HG02884 (cell line): ENCODE results near the gene LVRN.

ENCODE experiments used
- ATAC-seq: cut with Tn5 transposase; IDR thresholded peaks from one replicate; pipeline ENCODE4 v1.9.1; 2021; ENCODE audit warnings: mild to moderate bottlenecking, moderate library complexity; ENCODE audit not compliant: unreplicated experiment

The LVRN gene

DNA sequence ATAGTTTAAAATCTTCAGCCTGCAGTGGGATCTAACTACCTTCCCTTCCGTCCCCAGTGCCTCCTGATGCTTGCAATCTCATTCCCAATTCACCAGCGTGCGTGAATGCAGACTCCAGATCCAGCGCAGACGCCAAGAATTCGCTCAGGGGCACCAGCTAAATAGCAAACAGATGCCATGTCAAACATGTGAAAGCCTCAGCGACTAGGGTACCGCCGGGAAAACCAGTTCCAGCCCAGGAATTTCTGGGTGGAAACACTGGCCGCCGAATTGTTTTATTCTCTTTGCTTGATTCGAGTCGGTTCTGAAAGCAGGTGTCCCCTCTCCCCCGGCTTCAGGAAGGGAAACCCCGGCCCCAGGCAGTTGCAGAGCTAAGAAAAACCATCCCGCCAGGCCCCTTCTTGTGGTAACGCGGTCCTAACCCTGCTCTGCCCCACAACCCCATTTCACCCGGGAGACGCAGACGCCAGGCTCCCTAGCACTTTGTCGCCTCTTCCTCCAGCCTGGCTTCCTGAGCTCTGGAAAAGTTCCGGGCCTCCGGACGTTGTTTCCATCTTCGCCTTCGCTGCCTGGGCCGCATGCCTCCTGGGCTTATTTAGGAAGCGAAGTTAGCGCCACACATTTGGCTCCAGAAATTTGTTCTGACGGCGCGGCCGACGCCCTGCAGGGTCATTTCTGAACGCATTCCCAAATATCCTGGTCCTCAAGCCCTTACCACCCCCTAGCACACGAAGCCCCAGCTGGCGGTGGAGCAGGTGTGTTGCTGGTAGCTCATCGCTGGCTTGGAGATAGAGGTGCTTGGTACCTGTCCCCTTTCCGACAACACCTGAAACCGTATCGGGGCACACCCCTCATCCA is 665 bp upstream of the LVRN start:
- no peak for ATAC-seq

DNA sequence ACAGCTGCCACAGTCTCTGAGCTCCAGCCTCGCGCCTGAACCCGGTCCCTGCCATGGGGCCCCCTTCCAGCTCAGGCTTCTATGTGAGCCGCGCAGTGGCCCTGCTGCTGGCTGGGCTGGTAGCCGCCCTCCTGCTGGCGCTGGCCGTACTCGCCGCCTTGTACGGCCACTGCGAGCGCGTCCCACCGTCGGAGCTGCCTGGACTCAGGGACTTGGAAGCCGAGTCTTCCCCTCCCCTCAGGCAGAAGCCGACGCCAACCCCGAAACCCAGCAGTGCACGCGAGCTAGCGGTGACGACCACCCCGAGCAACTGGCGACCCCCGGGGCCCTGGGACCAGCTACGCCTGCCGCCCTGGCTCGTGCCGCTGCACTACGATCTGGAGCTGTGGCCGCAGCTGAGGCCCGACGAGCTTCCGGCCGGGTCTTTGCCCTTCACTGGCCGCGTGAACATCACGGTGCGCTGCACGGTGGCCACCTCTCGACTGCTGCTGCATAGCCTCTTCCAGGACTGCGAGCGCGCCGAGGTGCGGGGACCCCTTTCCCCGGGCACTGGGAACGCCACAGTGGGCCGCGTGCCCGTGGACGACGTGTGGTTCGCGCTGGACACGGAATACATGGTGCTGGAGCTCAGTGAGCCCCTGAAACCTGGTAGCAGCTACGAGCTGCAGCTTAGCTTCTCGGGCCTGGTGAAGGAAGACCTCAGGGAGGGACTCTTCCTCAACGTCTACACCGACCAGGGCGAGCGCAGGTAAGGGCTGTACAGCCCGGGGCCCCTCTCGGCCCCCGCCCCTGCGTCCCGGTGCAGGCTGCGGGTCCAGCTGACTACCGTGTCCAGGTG is 509 bp downstream of the LVRN start:
- no peak for ATAC-seq

DNA sequence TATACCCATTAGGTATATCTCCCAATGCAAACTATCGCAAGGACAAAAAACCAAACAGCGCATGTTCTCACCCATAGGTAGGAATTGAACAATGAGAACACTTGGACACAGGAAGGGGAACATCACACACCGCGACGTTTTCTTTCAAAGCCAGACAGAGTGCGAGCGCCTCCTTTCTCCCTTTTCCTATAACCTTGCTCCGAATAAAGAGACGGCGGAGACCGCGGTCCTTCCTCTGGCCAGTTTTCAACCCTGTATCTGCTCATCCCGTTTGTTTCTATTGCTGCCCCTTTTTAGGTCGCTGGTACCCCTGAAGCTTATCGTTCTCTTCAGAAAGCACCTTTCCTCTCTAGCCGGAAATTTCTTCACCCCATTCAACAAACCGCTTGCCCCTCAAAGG is 1.3 kb downstream of the LVRN start:
- ATAC-seq, result no peak

DNA sequence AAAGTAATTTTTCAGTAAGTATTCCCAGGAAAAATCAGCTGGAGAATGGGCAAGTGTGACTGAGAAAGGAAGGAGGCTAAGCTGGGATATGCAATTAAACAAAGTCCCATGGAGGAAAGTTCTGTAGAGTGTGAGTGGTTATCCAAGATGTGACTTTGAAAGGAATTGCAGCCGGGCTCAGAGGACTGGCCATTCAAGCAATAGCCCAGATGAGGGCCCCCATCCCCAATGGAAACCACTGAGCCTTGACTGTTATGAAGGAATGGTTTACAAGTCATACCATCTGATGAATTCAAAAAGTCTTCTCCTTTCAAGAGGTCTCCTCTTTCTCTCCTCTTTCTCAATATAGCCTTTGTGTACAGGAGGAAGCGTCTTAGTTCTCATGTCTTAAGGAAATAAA is 6.5 kb downstream of the LVRN start:
- no peak for ATAC-seq

DNA sequence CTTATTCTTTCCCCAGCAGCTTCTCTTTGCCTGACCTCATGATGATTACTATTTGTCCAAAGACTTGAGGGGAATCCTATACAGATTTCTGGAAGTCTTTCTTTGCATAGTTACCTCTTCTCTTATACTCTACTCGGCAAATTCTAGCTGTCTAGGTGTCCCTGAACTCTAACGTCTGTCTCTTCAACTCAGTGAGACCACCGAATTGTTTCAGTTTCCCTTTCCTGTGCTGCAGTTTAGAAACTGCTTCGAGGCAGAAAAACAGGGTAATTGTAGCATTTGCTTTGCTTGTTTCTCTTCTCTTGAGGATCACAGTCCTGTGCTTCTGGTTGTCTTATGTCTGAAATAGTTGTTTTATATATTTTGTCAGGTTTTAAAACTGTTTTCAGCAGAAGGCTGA is 14.8 kb downstream of the LVRN start:
- peak; percentile 63 for ATAC-seq

DNA sequence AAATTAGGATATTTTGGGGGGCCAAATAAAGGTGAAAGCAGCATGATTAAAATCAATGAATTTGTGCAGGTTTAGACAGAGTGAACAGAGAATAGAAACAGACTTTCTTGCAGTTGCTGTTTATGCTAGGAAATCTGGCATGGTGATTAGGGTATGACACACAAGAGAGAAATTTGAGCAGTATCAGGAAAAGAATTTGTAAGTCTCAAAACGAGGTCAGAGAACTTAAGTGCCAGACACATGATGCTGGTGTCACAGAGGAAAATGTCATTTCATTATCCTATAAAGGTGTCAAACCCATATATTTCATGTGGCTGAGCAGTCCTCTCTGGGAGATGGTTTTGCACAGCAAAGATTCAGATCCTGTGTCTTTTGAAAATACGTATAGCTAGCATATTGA is 15.7 kb downstream of the LVRN start:
- ATAC-seq, result no peak

DNA sequence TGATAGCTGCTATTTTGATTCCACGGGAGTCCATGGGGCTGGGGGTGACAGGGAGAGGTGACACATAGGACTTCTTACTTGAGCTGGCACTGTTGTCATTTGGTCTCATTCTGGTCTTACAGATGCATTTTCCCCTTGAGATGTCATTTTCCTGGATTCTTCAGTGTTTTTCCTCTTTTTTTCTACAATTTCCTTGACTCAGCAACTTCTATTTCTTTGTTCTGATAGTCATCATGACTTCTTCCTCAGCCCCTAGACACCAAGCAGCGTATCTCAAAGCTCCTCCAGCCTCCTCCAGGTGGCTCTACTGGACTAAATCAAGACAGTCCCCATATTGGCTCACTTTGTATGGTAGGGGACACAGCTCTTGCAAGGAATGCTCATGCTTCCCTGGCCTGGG is 16.5 kb downstream of the LVRN start:
- ATAC-seq, result no peak

DNA sequence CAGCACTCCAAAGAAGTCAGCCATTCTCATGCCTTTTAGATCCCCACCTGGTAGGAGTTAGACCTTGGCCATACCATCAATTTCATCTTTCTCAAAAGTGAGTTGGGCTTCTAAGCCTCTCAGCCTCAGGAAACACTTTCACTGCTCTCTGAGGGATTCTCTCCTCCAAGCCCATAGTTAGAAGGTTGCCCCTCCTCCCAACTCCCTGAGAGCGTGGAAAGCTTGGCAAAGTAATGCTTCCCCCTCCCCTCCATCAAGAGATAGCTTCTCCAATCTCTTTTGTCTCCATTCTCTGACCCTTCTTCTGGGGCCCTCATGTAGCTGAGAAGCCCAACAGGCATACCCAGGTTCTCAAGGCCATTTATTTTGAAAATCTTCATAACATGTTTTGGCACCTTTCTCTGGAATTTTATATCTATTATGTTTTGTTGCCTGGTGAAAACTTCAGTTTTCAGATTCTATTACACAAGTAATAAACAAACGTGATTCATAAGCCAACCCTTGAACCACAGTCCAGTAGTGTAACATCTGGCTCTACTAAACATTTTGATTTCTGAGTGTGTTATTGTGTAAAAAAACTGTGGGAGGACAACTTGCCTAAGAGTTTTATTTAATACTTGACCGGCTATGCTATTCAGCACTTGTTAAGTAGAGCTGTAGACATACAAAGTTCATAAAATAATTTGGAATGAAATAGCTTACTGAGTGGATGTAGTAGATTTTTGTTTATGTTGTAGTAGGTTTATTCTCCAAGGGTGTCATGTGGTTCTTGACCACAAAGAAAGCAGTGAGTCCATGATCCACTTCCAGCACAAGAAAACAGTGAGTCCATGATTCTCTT is 17.1 kb downstream of the LVRN start:
- no peak for ATAC-seq

DNA sequence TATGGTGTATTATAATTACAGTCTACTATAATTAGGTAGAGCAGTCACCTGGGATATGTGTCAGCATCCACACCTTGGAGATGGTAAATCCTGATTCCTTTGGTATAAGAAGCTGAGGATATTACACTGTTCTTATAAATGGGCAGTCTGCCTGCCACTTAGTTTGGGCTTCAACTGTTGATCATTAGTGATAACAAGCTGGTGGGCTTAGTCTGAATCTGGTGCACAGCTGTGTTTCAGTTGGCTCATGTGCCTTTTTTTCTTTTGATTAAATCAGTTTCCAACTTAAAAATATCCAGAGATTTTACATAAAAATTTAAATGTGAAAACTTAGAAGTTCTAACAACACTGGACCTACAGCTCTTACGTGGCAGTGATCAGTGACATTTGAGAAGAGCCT is 21.2 kb downstream of the LVRN start:
- no peak for ATAC-seq

DNA sequence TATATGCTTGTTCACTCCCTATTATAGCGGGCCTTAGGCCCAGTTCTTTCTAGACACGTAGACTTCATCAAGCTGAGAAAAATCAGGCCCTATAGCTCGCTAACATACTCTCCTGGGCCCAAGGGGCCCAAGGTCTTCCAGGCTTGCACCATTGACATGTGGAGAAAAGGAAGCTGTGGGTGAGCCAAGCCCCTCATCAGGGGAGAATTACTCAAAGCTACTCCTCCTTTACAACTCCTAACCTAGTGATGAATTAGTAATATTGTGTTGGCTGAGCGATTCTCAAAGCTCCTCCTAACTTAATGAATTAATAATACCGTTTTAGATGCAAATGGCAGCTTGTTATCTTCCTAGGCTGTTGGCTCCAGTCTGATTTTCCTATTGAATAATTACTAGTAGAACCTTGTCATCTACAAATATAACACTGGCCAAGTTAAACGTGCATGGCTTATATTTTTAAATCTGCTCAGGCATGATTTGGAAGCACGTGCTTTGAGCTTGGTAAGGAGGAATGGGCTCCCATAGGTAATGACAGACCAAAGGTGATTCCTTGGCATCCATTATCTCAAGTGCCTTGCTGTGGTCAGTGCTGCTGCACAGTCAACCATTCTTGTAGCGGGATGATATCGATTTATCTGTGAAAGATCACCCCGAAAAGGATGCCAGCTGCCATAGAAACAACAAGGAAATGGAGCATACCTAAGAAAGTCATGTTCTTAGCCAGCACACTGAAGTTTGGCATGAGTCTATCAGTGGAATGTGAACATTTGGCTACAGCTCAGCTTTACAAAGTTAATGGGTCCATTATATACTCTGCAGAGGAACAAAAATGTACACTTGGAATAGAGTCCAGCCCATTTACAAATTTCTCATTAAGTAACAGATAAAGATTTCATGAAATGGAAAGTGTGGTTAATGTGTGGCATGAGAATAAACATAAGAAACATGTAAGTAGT is 23.8 kb downstream of the LVRN start:
- ATAC-seq, result no peak

DNA sequence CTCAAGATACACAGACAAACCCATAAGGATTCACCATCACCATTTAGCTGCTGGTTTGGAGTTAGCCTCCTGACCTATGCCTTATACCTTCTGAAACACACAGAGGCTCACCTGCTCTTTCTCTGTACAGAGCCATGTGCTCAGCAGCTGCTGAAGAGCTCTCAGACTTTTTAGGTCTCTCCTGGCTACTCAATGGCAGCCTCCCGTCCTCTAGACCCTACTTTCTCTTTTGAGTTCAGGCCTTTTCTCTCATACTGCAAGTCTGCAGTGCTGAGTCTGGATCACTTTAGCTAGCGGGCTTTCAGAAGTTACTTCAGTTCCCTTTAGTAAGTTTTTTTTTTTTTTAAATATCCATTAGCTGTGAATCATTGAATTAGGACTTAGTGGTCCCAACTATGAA is 25.7 kb downstream of the LVRN start:
- no peak for ATAC-seq

DNA sequence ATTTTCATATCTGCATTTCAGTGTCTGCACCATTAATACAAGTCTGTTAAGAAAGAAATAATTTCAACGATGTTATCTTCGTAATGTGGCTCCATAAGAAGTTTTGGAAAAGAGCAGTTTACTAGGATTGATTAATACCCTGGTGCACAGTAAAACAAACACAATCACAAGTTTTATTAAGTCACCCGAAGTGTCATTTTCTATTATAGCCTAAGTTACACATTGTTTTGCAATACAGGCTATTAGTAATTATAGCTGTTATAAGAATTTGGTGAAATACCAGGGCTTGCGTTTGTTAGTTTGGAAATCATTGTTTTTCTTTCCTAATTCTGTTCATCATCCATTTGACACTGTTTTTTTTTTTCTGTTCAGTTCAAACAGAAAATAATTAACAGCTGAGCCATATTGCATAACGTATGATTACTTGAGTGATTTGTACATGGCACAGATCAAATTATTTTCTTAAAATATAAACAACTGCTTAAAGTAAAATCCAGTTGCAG is 30.6 kb downstream of the LVRN start:
- no peak for ATAC-seq

DNA sequence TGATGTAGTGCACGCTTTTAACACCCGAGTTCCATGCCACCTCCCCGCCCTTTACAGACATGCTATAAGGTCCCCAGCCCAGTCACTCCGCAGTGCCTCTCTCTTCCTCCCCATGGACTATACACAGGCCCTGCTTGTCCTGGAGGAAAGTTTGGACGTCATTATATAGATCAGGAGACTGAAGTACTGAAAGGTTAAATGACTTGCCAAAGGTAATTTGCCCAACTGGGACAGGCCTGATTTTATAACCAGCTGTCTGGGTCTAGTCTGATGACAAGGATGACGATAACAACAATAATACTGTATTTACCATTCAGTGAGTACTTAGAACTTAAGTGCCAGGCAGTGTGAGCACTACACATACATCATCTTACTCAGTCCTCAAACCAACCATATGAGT is 33.1 kb downstream of the LVRN start:
- no peak for ATAC-seq

DNA sequence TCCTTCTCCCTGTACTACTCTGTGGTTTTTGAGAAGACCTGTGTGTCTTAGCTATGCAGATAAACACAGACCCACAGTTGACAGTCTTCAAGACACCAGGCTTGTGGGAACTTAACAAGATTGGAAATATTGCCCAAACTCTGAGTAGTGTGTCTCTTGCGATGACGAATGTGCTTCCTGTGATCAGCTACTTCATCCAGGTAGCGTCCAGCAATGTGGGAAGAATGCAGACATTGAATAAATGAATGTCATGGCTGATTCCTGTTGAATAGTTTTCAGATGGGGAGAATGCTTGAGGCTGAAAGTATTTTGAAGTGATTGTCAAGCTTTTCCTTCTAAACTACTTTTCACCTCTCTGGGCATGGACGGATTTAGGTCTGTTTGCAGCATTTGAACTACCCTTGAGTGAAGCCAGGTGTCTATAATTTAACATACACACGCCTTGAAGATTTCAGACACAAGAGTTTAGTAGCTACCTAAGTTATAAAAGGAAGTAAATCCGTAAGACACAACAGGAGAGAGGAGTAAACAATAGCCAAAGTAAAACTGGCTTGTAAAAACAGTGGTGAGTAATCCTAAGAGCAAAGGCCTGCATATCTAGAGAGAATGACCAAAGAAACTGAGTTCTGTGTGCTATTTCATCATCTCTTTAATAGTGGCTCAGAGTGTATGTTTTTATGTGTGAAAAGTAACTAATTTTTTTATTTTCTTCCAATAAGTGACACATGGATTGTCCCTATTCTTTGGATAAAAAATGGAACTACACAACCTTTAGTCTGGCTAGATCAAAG is 40.0 kb downstream of the LVRN start:
- no peak for ATAC-seq

DNA sequence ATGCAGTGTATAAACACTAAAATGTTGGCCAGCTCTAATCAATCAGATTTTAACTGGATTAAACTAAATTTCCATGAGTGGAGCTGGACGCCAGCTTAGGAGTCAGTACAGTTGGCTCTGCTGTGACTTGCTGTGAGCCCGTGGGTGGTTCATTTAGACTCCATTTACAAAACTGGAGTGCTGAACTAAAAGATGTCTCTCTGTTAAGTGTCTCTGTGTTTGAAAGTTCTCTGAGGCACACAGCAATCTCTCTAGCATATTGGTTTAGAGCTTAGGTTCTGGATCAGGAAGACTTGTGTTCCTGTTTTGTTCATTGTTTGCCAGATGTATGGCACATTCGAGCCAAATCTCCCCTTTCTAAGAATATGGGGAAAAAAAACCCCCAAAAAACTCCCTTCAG is 42.0 kb downstream of the LVRN start:
- ATAC-seq, result no peak

DNA sequence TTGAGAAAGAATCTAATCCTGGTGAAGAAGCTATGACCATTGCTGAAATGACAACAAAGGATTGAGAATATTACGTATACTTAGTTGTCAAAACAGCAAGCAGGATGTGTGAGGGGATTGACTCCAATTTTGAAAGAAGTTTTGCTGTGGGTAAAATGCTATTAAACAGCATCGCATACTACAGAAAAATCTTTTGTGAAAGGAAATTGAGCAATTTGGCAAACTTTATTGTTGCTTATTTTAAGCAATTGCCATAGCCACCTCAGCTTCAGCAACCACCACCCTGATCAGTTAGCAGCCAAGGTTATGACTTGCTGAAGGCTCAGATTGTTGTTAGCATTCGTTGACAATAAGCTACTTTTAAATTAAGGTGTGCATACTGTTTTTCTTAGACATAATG is 47.5 kb downstream of the LVRN start:
- ATAC-seq, result no peak

DNA sequence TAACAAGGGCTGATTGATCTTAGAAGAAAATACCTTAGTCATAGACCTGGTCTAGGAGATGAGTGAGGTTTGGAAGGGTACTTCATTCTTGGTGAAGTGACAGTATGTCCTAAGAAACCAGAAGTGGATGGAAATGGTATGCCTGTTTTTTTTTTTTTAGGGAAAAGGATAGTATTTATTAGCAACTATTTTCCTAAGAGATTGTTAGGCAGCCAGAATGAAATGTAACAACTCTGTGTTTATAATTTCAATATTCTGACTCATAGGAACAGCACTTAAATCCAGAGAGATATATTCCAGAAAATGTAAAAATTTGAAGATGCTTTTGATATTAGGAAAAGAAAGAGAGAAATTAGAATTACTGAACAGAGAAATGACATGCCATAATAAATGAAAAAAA is 48.8 kb downstream of the LVRN start:
- ATAC-seq, result no peak

DNA sequence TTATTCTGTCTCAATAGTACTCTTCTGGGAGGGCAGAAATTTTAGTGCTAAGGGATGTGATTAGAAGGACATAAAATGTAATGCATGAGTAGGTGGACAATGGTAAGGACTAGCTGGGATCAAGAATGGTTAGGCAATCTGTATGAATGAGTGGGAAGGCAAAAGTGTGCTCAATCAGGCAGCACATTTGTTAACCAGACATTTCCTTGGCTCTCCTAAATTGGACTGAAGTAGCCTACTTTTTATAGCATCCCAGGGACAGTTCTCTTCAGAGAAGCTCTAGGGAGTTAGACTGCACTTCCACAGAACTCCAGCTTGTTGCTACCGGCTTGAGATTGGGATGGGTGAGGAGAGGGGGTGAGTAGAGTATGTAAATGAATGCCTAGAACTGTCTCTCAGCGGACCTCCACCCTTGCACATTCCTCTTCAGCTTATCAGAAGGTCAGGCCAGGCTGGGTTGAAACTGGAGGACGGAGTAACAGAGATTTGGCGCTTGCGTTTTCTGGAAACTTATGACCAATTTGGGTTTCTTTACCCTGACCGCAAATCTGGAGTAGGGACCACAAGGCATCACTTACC is 51.0 kb downstream of the LVRN start:
- no peak for ATAC-seq

DNA sequence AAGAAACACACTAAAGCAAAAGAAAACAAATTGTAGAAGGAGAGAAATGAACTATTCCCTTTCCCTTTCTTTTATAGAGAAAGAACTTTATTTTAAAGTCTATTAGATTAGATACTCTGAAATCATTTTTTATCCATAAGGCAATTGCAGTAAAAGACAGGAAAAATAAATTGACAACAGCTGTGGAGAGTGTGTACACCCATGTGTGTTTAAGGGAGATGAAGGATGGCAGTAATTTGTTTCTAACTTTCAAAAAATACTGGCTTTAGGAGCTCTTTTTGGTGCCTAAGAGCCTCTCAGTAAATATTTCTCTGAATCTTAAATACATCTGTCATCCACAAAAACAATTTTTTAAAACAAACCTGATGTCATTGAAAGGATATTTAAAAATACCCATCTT is 51.7 kb downstream of the LVRN start:
- ATAC-seq, result no peak
